ENCODE data around the gene TMEM259. TPM values are rescaled to one million over a fixed set of nuclear protein-coding genes. Genes with fewer than 3 reads are reported as not detected.

TMEM259 gene
- total and polyA plus RNA-seq, 7 donors, result 67.1 to 133 (median 88.8) TPM

- Histone ChIP-seq H3K4me3 (no peak overlapping the region), H3K9me3 (no peaks in the 10 kb centered on the region), H3K36me3 (ENCODE audit: insufficient read depth in 1 of 2, low read depth in 1 of 2) (peaks cover 3 to 37% of the 10 kb centered on the region in 2 donors), H3K27me3 (ENCODE audit: insufficient read depth in 3 of 3, low read length in 2 of 3) (peaks cover 0 to 29% (median 3%) of the 10 kb centered on the region in 3 donors), H3K4me1 (no peaks in the 10 kb centered on the region), H3K27ac (no peak overlapping the region)
- no peak for ATAC-seq
- WGBS, 3 donors, result 77 to 81% (median 80%) methylated on average over 16 to 17 of the region's 17 CpGs
- intact Hi-C loops (cut with DNase I), result no loop called here
- no peak for TF ChIP-seq CTCF (IDR thresholded peaks at IDR 0.05)
- DNase-seq, result peak in 1 of 2 donors; percentile 55
These were observed 27.5 kb downstream of the TMEM259 start for GRCh38 chr19:993361-993830.

GRCh38 chr19:992670-993055 lies 28.3 kb downstream of the TMEM259 start:
- H3K27ac ChIP-seq, result no peak overlapping the region
- no peak overlapping the region for H3K4me3 ChIP-seq
- 91 to 95% (median 95%) methylated on average over 13 of the region's 13 CpGs for WGBS, 3 donors
- no peak for TF ChIP-seq CTCF (IDR thresholded peaks at IDR 0.05)
- H3K36me3 ChIP-seq (ENCODE audit: insufficient read depth in 1 of 2, low read depth in 1 of 2), result peaks cover 3 to 41% of the 10 kb centered on the region in 2 donors
- no peak for DNase-seq
- no peaks in the 10 kb centered on the region for H3K9me3 ChIP-seq
- H3K27me3 ChIP-seq (ENCODE audit: insufficient read depth in 3 of 3, low read length in 2 of 3), result peaks cover 0 to 22% (median 2%) of the 10 kb centered on the region in 3 donors
- H3K4me1 ChIP-seq, result no peaks in the 10 kb centered on the region
- ATAC-seq, result no peak
- intact Hi-C loops (cut with DNase I), result no loop called here

GRCh38 chr19:991932-992669 lies 28.8 kb downstream of the TMEM259 start:
- WGBS, 3 donors, result 92 to 95% (median 93%) methylated on average over 33 to 42 of the region's 42 CpGs
- DNase-seq, result no peak
- Histone ChIP-seq H3K4me3 (no peak overlapping the region), H3K27ac (no peak overlapping the region), H3K9me3 (no peaks in the 10 kb centered on the region), H3K36me3 (ENCODE audit: insufficient read depth in 1 of 2, low read depth in 1 of 2) (peaks cover 3 to 47% of the 10 kb centered on the region in 2 donors), H3K27me3 (ENCODE audit: insufficient read depth in 3 of 3, low read length in 2 of 3) (peaks cover 0 to 18% (median 0%) of the 10 kb centered on the region in 3 donors), H3K4me1 (no peaks in the 10 kb centered on the region)
- ATAC-seq, result no peak
- no peak for TF ChIP-seq CTCF (IDR thresholded peaks at IDR 0.05)
- intact Hi-C loops (cut with DNase I), result no loop called here

- H3K36me3 ChIP-seq (ENCODE audit: insufficient read depth in 1 of 2, low read depth in 1 of 2), result peaks cover 3 to 54% of the 10 kb centered on the region in 2 donors
- DNase-seq, result peak; percentile 57 to 87
- H3K4me1 ChIP-seq, result no peaks in the 10 kb centered on the region
- WGBS, 3 donors, result 85 to 90% (median 90%) methylated on average over 22 to 43 of the region's 47 CpGs
- peak; percentile 37 to 84 (median 72) for ATAC-seq
- intact Hi-C loops (cut with DNase I), result no loop called here
- no peak overlapping the region for H3K4me3 ChIP-seq
- no peak for TF ChIP-seq CTCF (IDR thresholded peaks at IDR 0.05)
- H3K27ac ChIP-seq, result no peak overlapping the region
- peaks cover 0 to 10% (median 0%) of the 10 kb centered on the region in 3 donors for H3K27me3 ChIP-seq (ENCODE audit: insufficient read depth in 3 of 3, low read length in 2 of 3)
- no peaks in the 10 kb centered on the region for H3K9me3 ChIP-seq
These were observed 29.6 kb downstream of the TMEM259 start for GRCh38 chr19:991174-991931.
